Left hindlimb (tissue), 1 donor: ENCODE results near the gene TMEM151B.
"Not testable (repeated sequence)": the region's sequence is repeated elsewhere in the genome, so short reads cannot be mapped to it uniquely, and the experiment has no call there.

Experiments
- DNase-seq: peaks from one replicate; pipeline ENCODE4 v3.0.0-alpha.2; 2018

TMEM151B gene

DNA sequence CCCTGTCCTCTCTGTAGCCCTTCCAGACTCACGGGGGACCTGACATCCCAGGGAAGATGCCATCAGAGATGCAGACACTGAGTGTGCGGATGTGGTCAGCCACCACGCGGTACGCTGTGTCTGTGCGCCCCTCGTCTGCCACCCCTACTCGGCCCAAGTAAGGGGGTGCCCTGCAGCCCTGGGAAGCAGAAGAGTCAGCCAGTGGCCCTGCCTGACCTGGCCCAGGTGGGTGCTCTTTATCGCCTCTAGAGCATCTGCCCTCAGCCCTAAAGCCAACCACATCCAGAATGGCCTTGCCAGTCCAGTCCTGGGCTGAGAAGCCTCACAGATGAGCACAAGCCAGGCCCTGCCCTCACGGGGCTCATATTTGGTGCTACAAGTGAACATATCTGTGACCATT, 37.0 kb downstream of the TMEM151B start:
- DNase-seq = no peak

DNA sequence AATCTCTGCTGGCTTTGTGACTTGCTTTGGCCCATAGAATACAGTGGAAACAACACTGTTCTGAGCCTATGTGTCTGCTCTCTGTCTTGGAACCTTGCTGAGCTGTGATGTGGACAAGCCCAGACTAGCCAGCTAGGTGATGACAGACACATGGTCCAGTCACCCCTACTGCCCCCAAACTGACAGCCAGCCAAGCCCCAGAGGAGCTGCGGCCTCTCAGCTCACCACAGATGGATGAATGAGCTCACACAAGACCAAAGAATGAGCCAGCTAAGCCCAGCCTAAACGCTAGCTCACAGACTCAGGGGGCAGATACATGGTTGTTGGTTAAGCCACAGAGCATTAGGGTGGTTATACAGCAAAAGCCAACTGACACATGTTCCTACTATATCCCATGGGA, 38.8 kb downstream of the TMEM151B start:
- DNase-seq = no peak

- no peak for DNase-seq
These were observed 39.4 kb downstream of the TMEM151B start for GRCh38 chr6:44309631-44310030.

DNA sequence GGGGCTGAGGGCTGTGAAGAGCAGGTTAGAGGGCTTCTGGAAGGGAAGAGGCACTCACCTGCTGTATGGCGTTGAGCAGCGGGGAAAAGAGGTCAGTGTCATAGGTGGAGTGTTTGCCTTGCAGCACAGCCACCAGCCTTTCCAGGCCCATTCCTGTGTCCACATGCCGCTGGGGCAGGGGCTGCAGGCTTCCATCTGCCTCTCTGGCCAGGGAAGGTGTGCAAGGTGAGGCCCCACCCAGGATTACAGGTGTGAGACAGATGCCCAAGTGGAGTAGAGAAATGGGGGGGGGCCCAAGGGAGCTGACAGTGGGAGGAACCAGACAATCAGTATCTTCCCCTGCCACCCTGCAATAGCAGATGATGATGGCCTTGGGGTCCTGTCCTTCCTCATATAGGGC, 40.0 kb downstream of the TMEM151B start:
- no peak for DNase-seq

GRCh38 chr6:44311304-44311703, 41.1 kb downstream of the TMEM151B start:
- DNase-seq = no peak

DNA sequence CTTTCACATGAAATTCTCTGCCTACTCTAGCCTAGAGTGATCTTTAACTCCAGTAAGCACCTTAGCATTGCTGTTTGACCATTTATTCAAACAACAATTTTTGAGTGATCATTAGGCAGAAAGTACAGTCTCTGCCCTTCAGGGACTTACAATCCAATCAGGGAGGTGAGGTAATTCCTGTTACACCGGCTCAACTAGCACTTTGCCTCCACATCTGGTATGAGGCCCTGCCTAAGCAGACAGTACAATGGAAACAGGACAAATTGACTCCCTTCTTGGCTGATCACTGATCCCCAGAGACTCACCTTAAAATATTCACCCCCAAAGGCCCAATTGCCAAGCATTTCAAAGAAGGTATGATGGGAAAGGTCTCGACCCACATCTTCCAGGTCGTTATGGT, 41.5 kb downstream of the TMEM151B start:
- no peak for DNase-seq

DNA sequence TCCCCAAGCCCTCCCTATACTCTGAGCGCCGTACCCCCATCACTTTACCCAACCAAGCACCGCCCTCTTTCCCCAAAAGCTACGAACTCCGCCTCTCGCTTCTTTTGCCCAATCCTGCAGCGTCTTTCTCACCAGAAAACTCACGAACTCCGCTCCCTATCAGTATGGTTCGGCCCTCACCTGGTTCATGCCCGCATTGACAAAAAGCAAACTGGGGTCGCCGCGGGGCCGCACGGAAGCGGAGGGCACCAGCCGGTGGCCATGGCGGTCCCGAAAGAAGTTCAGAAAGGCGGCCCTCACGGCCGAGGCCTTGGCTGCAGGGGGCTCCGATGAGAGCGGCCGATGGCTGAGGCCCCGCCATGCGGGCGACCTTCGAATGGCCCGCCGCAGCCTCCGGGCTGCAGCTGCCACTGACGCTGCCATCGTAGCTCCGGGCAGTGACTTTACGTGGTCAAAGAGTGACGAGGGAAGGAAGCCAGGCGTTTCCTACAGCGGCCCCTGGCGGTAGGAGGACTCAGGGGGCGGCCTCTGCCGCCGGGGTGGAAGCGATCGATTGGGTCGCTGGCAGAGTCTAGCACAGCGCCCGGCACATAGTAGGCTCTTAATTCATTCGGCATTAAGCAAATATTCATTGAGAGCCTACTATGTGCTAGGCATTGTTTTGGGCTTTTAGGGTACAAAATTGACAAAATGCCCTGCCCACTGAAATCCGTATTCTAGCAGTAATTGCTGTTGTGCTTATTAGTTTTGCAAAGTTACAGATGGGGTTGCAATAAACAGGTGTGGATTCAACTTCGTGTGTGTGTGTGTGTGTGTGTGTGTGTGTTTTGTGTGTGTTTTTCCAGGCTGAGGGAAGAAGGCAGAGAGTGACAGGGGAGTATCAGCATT, 42.9 kb downstream of the TMEM151B start, which contains the start of gene AARS2:
Gene AARS2 (minus strand): TSS at position 447 of the 888 bp plus-strand sequence. CDS start 24 bp downstream, at position 423.
- DNase-seq = peak; percentile 90

- DNase-seq = not testable (repeated sequence)
These were observed 44.4 kb downstream of the TMEM151B start for GRCh38 chr6:44314657-44315056.

GRCh38 chr6:44315516-44315915, 45.3 kb downstream of the TMEM151B start:
- no peak for DNase-seq

GRCh38 chr6:44315951-44316350, 45.7 kb downstream of the TMEM151B start:
- DNase-seq = no peak

DNA sequence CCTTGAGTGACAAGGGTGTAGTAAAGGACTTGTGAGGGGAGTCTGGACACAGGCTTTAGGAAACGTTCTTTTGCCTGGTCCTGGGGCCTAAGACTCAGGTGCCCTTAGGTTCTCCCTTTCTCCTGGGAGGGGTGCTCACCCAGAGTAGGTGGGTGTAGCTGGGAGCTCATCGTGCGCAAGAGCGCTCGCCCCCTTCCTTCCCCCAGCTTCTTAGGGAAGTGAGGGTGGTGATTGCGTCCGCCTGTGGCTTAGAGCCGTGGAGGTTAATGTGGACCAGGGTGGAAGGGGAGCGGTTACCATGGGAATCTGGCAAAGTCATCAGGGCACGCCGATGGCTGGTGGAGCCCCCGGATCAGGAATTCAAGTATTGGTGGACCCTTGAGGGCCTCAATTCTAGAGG, 46.2 kb downstream of the TMEM151B start:
- DNase-seq = no peak

- DNase-seq = not testable (repeated sequence)
These were observed 46.9 kb downstream of the TMEM151B start for GRCh38 chr6:44317136-44317631.

DNA sequence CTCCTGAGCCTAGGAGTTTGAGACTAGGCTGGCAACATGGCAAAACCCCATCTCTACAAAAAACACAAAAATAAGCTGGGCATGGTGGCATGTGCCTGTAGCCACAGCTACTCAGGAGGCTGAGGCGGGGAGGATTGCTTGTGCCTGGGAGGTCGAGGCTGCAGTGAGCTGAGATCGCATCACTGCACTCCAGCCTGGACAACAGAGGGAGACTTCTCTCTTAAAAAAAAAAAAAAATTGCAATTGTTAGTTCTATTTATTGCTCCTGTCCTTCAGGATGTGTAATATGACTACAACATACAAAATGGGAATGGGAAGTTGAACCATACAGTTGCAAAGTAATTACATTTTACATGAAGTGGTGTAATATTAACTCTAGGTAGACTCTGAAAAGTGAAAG, 51.0 kb downstream of the TMEM151B start:
- DNase-seq = no peak

DNA sequence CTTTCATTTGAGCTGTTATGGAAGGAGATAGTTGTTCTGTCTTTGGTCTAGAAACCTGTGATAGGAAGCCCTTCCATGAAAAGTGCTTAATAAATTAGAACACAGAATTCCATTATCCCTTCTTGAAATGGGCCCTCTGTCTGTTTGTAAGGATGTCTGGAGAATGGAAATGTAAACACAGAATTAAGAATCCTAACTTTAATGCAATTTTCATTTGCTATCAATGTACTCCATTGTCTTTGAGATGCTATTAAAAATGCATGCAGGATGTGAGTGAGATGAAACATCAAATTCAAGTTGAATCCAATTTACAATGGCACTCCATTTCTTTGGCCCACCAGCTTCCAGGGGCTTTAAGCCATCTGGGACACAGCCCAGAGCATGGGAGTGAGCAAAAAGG, 56.8 kb downstream of the TMEM151B start:
- no peak for DNase-seq

- DNase-seq = no peak
These were observed 57.5 kb downstream of the TMEM151B start for GRCh38 chr6:44327760-44328159.

DNA sequence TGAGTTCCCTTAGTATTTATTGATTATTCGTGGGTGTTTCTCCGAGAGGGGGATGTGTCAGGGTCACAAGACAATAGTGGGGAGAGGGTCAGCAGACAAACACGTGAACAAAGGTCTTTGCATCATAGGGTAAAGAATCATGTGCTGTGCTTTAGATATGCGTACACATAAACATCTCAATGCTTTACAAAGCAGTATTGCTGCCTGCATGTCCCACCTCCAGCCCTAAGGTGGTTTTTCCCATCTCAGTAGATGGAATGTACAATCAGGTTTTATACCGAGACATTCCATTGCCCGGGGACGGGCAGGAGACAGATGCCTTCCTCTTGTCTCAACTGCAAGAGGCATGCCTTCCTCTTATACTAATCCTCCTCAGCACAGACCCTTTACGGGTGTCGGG, 58.0 kb downstream of the TMEM151B start:
- DNase-seq = not testable (repeated sequence)

GRCh38 chr6:44329858-44330257, 59.6 kb downstream of the TMEM151B start:
- no peak for DNase-seq

DNA sequence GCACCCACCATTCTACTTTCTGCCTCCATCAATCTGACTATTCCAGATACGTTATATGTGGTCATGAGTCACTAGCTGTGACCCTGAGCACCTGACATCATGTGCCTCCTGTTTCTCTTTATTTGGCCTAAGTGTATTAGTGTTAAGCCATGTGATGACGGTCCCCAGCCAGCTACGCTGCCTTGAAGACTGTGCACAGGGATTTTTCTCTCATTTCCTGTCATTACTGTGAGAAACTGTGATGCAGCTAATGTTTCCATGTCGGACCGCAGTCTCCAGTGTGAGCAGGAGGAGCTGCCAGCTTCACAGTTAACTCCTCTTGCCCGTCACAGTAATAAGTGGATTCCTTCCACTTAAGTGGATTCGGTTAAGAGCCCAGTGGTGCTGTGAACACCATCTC, 62.3 kb downstream of the TMEM151B start:
- DNase-seq = no peak

GRCh38 chr6:44333273-44333919, 63.1 kb downstream of the TMEM151B start:
- no peak for DNase-seq

DNA sequence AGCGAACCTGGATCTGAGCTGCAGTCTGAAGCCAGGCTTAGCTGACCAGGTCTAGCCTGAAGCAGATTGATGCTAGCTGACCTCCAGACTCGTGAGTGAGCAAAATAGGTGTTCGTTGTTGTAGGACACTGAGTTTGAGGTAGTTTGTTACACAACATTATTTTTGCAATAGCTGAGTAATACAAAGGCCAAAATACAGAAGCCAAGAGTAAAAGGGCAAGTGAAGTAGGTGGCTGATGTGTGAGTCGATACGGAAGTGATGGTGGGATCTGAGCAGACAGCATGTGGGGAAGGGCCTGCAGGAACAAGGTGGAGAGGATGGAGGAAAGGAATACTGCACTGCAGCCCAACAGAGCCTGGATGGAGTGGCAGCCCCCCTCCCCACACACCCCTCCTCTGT, 63.7 kb downstream of the TMEM151B start:
- DNase-seq = no peak

- DNase-seq = no peak
These were observed 65.4 kb downstream of the TMEM151B start for GRCh38 chr6:44335631-44336030.

GRCh38 chr6:44338228-44339122, 68.2 kb downstream of the TMEM151B start:
- peak; percentile 68 for DNase-seq

DNA sequence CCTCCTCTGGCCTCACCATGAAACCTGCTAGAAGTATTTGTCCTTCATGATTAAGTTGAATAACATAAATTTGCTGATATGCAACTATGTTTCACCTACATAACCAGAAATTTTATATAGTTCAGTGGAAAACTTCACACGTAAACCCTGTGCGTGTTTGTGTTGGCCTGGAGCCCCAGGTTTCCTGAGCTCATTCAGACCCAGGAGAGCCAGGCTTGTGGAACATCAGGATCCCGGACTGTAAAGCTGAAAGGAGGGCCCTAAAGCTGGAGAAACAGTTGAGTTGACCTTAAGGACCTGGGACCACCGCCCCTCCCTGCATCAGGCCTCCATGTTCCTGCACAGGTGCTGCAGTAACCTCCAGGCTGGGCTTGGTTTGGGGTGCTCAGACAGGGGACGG, 69.1 kb downstream of the TMEM151B start:
- no peak for DNase-seq
